ENCODE measurements around the gene HSD17B2.
"Not testable (repeated sequence)": the region's sequence is repeated elsewhere in the genome, so short reads cannot be mapped to it uniquely, and the experiment has no call there.

Gene HSD17B2

DNA sequence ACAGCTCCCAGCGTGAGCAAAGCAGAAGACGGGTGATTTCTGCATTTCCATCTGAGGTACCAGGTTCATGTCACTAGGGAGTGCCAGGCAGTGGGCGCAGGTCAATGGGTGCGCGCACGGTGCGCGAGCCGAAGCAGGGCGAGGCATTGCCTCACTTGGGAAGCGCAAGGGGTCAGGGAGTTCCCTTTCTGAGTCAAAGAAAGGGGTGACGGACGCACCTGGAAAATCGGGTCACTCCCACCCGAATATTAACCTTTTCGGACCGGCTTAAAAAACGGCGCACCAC lies 104.2 kb downstream of the HSD17B2 start:
- not testable (repeated sequence) for H3K36me3 Mint-ChIP-seq; H3K9me3 Mint-ChIP-seq; H3K4me1 Mint-ChIP-seq; DNase-seq (ENCODE audit: low spot score in 2 of 2); ATAC-seq
- H3K27ac Mint-ChIP-seq: peak overlapping the region; percentile 43
- H3K4me3 Mint-ChIP-seq: peak overlapping the region; percentile 57

GRCh38 chr16:82146556-82146955 lies 111.5 kb downstream of the HSD17B2 start:
- no peak overlapping the region for H3K27ac Mint-ChIP-seq
- H3K4me3 Mint-ChIP-seq: no peak overlapping the region
- ATAC-seq (no peak), DNase-seq (ENCODE audit: low spot score in 2 of 2) (no peak)
- H3K4me1 Mint-ChIP-seq: no peaks in the 10 kb centered on the region
- H3K36me3 Mint-ChIP-seq: peaks cover 45% of the 10 kb centered on the region
- H3K9me3 Mint-ChIP-seq: no peaks in the 10 kb centered on the region

GRCh38 chr16:82146957-82147356 lies 111.9 kb downstream of the HSD17B2 start:
- H3K4me1 Mint-ChIP-seq: no peaks in the 10 kb centered on the region
- DNase-seq (ENCODE audit: low spot score in 2 of 2) (no peak), ATAC-seq (no peak)
- peaks cover 49% of the 10 kb centered on the region for H3K36me3 Mint-ChIP-seq
- H3K4me3 Mint-ChIP-seq: no peak overlapping the region
- H3K27ac Mint-ChIP-seq: no peak overlapping the region
- H3K9me3 Mint-ChIP-seq: no peaks in the 10 kb centered on the region

DNA sequence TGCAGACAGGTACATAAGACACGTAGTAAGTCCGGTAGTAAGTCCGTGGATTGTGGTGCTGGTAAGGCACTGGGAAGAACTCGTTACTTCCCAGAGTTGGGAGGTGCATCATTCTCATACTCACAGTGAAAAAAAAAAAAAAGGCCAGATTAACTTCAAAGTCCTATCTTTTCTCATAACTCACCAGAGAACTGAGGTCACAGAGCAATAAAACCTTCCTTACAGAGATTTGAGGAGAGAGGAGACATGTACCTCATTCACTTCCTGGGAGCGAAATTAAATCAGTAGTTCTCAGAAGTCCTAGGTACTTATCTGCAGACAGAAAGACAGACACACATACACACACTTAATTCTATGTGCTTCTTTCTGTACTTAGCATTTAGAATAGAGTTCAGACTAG lies 112.5 kb downstream of the HSD17B2 start:
- H3K27ac Mint-ChIP-seq: no peak overlapping the region
- H3K4me3 Mint-ChIP-seq: no peak overlapping the region
- H3K9me3 Mint-ChIP-seq: no peaks in the 10 kb centered on the region
- H3K36me3 Mint-ChIP-seq: peaks cover 51% of the 10 kb centered on the region
- no peaks in the 10 kb centered on the region for H3K4me1 Mint-ChIP-seq
- DNase-seq (ENCODE audit: low spot score in 2 of 2) (no peak), ATAC-seq (no peak)

Measured in stimulated activated effector memory CD8-positive, alpha-beta T cell treated with anti-CD3 and anti-CD28 coated beads, Interleukin-12 subunit alpha, Interleukin-12 subunit beta, amount 100 ng/mL, for 72 hours (primary cell).